WERI-Rb-1 (cell line): ENCODE measurements around the gene STIM2.

Experiments
- DNase-seq: peaks from one replicate; pipeline ENCODE4 v3.0.0-alpha.2; 2020
- H3K27ac ChIP-seq: fragments of 250-450 bp; sonication (Bioruptor Pico); 2 replicates; pipeline ENCODE4 v1.5.1; 2020; ENCODE audit warnings: mild to moderate bottlenecking, moderate library complexity
- H3K27me3 ChIP-seq: fragments of 250-450 bp; sonication (Bioruptor Pico); 2 replicates; pipeline ENCODE4 v1.5.1; 2021; ENCODE audit warnings: mild to moderate bottlenecking, low read depth, moderate library complexity; ENCODE audit not compliant: insufficient read depth, severe bottlenecking
- H3K36me3 ChIP-seq: fragments of 250-450 bp; sonication (Bioruptor Pico); 2 replicates; pipeline ENCODE4 v1.5.1; 2020; ENCODE audit warnings: mild to moderate bottlenecking, moderate library complexity
- H3K4me3 ChIP-seq: 2 replicates; pipeline ENCODE4 v1.5.1; 2011; ENCODE audit warnings: low read depth, mild to moderate bottlenecking, control low read depth, low read length
- H3K9me3 ChIP-seq: fragments of 250-450 bp; sonication (Bioruptor Pico); 2 replicates; pipeline ENCODE4 v1.5.1; 2021; ENCODE audit warnings: mild to moderate bottlenecking, moderate library complexity; ENCODE audit not compliant: severe bottlenecking
- CTCF ChIP-seq: IDR thresholded peaks from 2 replicates; pipeline ENCODE4 v1.5.1; 2011; ENCODE audit warnings: low read depth, mild to moderate bottlenecking, control low read depth, inconsistent platforms, low read length

STIM2 gene

GRCh38 chr4:26952891-26953290, 92.2 kb downstream of the STIM2 start:
- H3K9me3 ChIP-seq = no peaks in the 10 kb centered on the region
- TF ChIP-seq CTCF = no peak
- no peak for DNase-seq
- no peaks in the 10 kb centered on the region for H3K36me3 ChIP-seq
- H3K27me3 ChIP-seq = no peaks in the 10 kb centered on the region
- H3K27ac ChIP-seq = no peak overlapping the region
- H3K4me3 ChIP-seq = no peak overlapping the region

DNA sequence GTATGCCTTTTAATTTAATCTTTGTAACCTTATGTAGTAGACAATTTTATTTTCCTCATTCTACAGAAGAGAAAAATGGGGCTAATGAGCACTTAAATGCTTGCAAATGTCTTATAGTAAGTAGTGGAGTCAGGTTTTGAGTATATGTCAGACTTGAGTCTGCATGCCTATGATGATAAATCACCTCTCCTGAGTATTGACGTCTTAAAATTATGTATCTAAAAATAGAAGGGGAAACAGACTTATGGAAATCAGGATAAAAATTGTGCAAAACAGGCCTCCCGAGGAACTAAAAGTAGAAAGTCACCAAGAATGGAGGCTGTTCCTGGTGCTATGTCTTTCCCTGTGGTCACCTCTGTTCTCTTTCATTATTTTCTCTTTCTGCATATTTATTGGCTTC, 92.7 kb downstream of the STIM2 start:
- Histone ChIP-seq H3K27me3 (no peaks in the 10 kb centered on the region), H3K36me3 (no peaks in the 10 kb centered on the region), H3K27ac (no peak overlapping the region), H3K4me3 (no peak overlapping the region), H3K9me3 (no peaks in the 10 kb centered on the region)
- no peak for TF ChIP-seq CTCF
- no peak for DNase-seq

DNA sequence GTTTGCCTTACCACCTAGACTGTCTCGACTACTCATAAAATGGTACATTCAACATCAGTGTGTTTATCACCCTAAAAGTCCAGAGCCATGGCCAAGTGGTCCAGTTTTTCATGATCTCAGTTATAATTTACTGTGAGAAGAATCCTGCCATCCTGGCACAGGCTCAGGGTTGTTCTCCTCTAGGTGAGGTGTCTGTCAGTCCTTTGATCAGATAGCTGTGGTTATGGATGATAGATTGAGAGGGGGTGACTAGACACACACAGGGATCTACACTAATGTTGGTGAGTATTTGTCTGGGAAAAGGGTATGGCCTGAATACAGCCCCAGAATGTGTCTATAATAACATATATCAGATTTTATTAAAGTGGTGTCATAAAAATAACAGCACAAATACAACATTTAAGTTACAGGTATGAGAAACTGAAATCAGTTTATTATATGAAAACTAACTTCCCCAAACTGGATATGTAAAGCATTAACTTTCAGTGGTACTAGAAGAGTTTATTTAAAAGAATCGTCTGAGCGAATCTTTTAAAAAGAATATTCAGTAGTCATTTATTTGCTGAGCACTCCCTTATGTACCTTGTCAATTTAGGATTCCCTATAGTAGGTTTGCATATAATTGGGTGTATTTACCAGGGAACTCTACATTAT, 93.3 kb downstream of the STIM2 start:
- no peaks in the 10 kb centered on the region for H3K9me3 ChIP-seq
- TF ChIP-seq CTCF = no peak
- H3K27me3 ChIP-seq = no peaks in the 10 kb centered on the region
- no peak for DNase-seq
- no peak overlapping the region for H3K27ac ChIP-seq
- H3K36me3 ChIP-seq = no peaks in the 10 kb centered on the region
- H3K4me3 ChIP-seq = no peak overlapping the region

GRCh38 chr4:26955241-26955640, 94.6 kb downstream of the STIM2 start:
- Histone ChIP-seq H3K27me3 (no peaks in the 10 kb centered on the region), H3K9me3 (no peaks in the 10 kb centered on the region), H3K36me3 (no peaks in the 10 kb centered on the region), H3K27ac (no peak overlapping the region), H3K4me3 (no peak overlapping the region)
- no peak for TF ChIP-seq CTCF
- no peak for DNase-seq

DNA sequence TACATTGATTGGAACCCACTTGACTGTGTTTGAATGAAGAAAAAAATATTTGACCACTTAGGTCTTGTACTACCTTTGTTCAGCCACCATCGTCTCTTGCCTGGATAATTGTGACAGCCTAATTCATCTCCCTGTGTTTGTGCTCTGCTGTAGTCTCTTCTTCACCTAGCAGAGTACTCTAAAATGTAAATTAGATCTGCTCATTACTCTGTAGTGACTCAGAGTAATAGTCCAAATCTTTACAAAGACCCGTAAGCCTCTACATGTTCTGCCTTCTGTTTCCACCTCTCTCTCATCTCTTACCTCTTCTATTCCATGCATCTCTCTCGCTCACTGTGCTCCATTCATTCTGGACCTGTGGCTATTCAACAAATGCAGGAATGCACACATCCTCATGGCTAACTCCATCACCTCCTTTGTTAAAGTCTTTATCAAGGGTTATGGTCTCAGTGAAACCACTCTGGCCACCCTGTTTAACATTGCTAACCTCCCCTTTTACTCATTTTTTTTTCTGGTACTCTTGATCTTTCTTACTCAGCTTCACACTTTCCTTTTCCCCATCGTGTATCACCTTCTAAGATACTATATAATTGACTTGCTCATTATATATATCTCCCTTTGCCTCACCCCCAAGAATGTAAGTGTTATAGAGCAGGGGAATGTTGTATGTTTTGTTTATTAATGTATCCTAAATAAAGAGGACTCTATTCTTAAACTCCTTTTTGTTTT, 98.4 kb downstream of the STIM2 start:
- Histone ChIP-seq H3K27me3 (no peaks in the 10 kb centered on the region), H3K27ac (no peak overlapping the region), H3K36me3 (no peaks in the 10 kb centered on the region), H3K9me3 (no peaks in the 10 kb centered on the region), H3K4me3 (no peak overlapping the region)
- TF ChIP-seq CTCF = no peak
- DNase-seq = no peak
